Mesenchymal stem cell (in vitro differentiated cells and primary cell): ENCODE data around the gene THOC2.

ENCODE experiments used
- DNase-seq: peaks from one replicate; pipeline ENCODE4 v3.0.0-alpha.2; 2013
- H2AFZ ChIP-seq: one replicate; pipeline ENCODE4 v1.6.1; 2013; ENCODE audit warnings: low read depth, mild to moderate bottlenecking, control low read depth, inconsistent platforms, low read length, moderate library complexity
- H2AK5ac ChIP-seq: 2 replicates; pipeline ENCODE4 v1.6.1; 2013; ENCODE audit warnings: low read length, moderate library complexity, mild to moderate bottlenecking, inconsistent platforms; ENCODE audit not compliant: severe bottlenecking
- H2BK120ac ChIP-seq: one replicate; pipeline ENCODE4 v1.6.1; 2013; ENCODE audit warnings: low read depth, mild to moderate bottlenecking, inconsistent platforms, low read length, moderate library complexity
- H2BK12ac ChIP-seq, 2 experiments: one replicate each; pipeline ENCODE4 v1.6.1; 2013; ENCODE audit warnings: inconsistent platforms in 2 of 2, low read length in 2 of 2, mild to moderate bottlenecking in 2 of 2, moderate library complexity in 2 of 2, control low read depth in 1 of 2
- H2BK15ac ChIP-seq: one replicate; pipeline ENCODE4 v1.6.1; 2013; ENCODE audit warnings: mild to moderate bottlenecking, low read depth, inconsistent platforms; ENCODE audit not compliant: poor library complexity, severe bottlenecking
- H2BK5ac ChIP-seq: 2 replicates; pipeline ENCODE4 v1.6.1; 2013; ENCODE audit warnings: low read depth, mild to moderate bottlenecking, low read length, control low read depth, inconsistent platforms; ENCODE audit not compliant: poor library complexity, severe bottlenecking
- H3K14ac ChIP-seq, 2 experiments: one replicate each; pipeline ENCODE4 v1.6.1; 2013; ENCODE audit warnings: inconsistent platforms in 2 of 2, low read length in 2 of 2, control low read depth in 1 of 2, mild to moderate bottlenecking in 1 of 2, moderate library complexity in 1 of 2
- H3K18ac ChIP-seq, 2 experiments: one replicate each; pipeline ENCODE4 v1.6.1; 2013; ENCODE audit warnings: inconsistent platforms in 2 of 2, low read length in 2 of 2, control low read depth in 1 of 2, low read depth in 1 of 2, mild to moderate bottlenecking in 1 of 2
- H3K23ac ChIP-seq, 2 experiments: one replicate each; pipeline ENCODE4 v1.6.1; 2013; ENCODE audit warnings: inconsistent platforms in 2 of 2, low read length in 2 of 2, mild to moderate bottlenecking in 2 of 2, moderate library complexity in 2 of 2, control low read depth in 1 of 2
- H3K27ac ChIP-seq: 2 replicates; pipeline ENCODE4 v1.5.1; 2013; ENCODE audit warnings: mild to moderate bottlenecking, moderate library complexity, low read length, control low read depth, inconsistent platforms; ENCODE audit not compliant: poor library complexity, severe bottlenecking
- H3K27me3 ChIP-seq, 2 experiments: 2 replicates each; pipeline versions ENCODE4 v1.6.1 to v1.7.0; 2013; ENCODE audit warnings: low read length in 2 of 2, mild to moderate bottlenecking in 2 of 2, moderate library complexity in 2 of 2, control low read depth in 1 of 2, inconsistent platforms in 1 of 2; ENCODE audit not compliant: control insufficient read depth in 1 of 2, insufficient read depth in 1 of 2
- H3K36me3 ChIP-seq, 2 experiments: 2 replicates each; pipeline versions ENCODE4 v1.6.1 to v1.7.0; 2013; ENCODE audit warnings: low read length in 2 of 2, control low read depth in 1 of 2, inconsistent platforms in 1 of 2, low read depth in 1 of 2, mild to moderate bottlenecking in 1 of 2; ENCODE audit not compliant: insufficient read depth in 2 of 2, control insufficient read depth in 1 of 2
- H3K4ac ChIP-seq, 2 experiments: one replicate each; pipeline ENCODE4 v1.6.1; 2013; ENCODE audit warnings: inconsistent platforms in 2 of 2, low read length in 2 of 2, mild to moderate bottlenecking in 2 of 2, moderate library complexity in 2 of 2, control low read depth in 1 of 2, low read depth in 1 of 2
- H3K4me1 ChIP-seq: 2 replicates; pipeline ENCODE4 v1.6.1; 2013; ENCODE audit warnings: low read depth, low read length, control low read depth; ENCODE audit not compliant: control insufficient read depth, insufficient read depth
- H3K4me2 ChIP-seq: 2 replicates; pipeline ENCODE4 v1.6.1; 2013; ENCODE audit warnings: low read length, mild to moderate bottlenecking, inconsistent platforms; ENCODE audit not compliant: poor library complexity, severe bottlenecking
- H3K4me3 ChIP-seq, 2 experiments: 2 replicates each; pipeline versions ENCODE4 v1.5.1 to v1.7.0; 2013; ENCODE audit warnings: low read length in 2 of 2, mild to moderate bottlenecking in 2 of 2, control low read depth in 1 of 2, low read depth in 1 of 2; ENCODE audit not compliant: insufficient read depth in 1 of 2
- H3K79me1 ChIP-seq: replicated peaks from 2 replicates; pipeline ENCODE4 v1.6.1; 2013; ENCODE audit warnings: mild to moderate bottlenecking, control low read depth, low read length, inconsistent platforms; ENCODE audit not compliant: poor library complexity, severe bottlenecking
- H3K9ac ChIP-seq: 2 replicates; pipeline ENCODE4 v1.7.0; 2013; ENCODE audit warnings: mild to moderate bottlenecking, low read length, moderate library complexity
- H3K9me3 ChIP-seq: 2 replicates; pipeline ENCODE4 v1.7.0; 2013; ENCODE audit warnings: mild to moderate bottlenecking, low read length; ENCODE audit not compliant: control insufficient read depth
- H4K8ac ChIP-seq: one replicate; pipeline ENCODE4 v1.6.1; 2013; ENCODE audit warnings: inconsistent platforms, mild to moderate bottlenecking, low read length, moderate library complexity
- H4K91ac ChIP-seq: one replicate; pipeline ENCODE4 v1.6.1; 2013; ENCODE audit warnings: mild to moderate bottlenecking, low read length, inconsistent platforms
- WGBS: methylation state at CpG from one replicate; pipeline ENCODE4 v1.1.7; 2013; ENCODE audit warnings: mixed read lengths; 5-methylcytosine and 5-hydroxymethylcytosine counted together

The THOC2 gene

DNA sequence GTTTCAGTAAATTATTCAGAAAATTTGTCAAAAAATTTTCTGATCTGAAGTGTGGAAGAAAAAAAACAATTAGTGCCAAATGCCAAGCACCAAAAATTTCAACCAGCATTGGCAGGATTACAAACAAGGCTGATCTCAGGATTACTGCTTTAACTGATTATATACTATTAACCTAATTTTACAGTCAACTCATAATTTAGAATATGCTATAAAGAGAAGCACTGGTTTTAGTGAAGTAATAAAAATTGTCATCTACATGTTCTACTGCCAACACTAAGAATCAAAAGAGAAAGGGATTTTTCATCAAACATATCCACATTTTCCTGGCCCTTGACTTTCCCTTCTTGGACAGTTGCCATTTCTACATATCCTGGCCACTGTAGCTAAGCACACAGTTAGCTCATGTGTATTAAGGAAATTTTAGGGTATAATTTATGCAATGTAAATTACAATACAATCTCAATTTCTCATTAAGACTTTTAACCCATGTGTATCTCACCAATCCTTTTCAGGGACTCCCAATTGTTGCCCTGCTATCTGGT, 33.8 kb downstream of the THOC2 start:
- no peaks in the 10 kb centered on the region for H3K79me1 ChIP-seq

DNA sequence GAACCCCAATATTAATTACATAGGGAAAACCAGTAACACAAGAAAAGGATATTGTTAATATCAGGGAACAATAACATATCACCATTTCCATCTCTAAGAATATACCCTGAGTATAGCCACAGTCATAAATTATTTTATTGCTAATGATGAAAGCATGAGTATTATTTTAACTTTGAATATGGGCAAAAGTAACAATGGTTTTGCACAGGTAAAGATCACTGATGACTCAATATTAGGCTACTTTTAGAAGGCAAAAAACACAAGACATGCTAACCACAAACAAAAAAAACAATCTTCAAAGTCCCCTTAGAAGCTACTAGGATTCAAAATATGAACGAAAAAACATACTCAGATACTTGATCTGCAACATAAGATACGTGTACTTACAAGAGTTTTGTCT, 36.5 kb downstream of the THOC2 start:
- Histone ChIP-seq H3K36me3 (peaks cover 0 to 25% of the 10 kb centered on the region in 2 experiments), H3K18ac (no peak overlapping the region), H3K27me3 (no peaks in the 10 kb centered on the region), H4K8ac (no peak overlapping the region), H2BK15ac (no peak overlapping the region), H3K23ac (no peak overlapping the region), H3K9ac (no peak overlapping the region), H2BK120ac (no peak overlapping the region), H4K91ac (no peak overlapping the region), H2BK5ac (no peak overlapping the region), H3K79me1 (peaks cover 3% of the 10 kb centered on the region), H2AK5ac (no peak overlapping the region), H3K27ac (no peak overlapping the region), H2AFZ (no peak overlapping the region), H2BK12ac (no peak overlapping the region), H3K4me1 (no peaks in the 10 kb centered on the region), H3K14ac (no peak overlapping the region), H3K4me2 (no peak overlapping the region), H3K9me3 (no peaks in the 10 kb centered on the region), H3K4me3 (no peak overlapping the region), H3K4ac (no peak overlapping the region)
- no peak for DNase-seq
- 100% methylated on average over 1 of the region's 2 CpGs for WGBS

More for the DNA sequence above, 33.8 kb downstream of the THOC2 start:
- no peak overlapping the region for H2BK15ac ChIP-seq
- no peak overlapping the region for H2BK120ac ChIP-seq
- no peak overlapping the region for H3K18ac ChIP-seq
- DNase-seq, result peak; percentile 2
- no peak overlapping the region for H3K4me3 ChIP-seq
- H3K27ac ChIP-seq, result no peak overlapping the region
- peaks cover 0 to 10% of the 10 kb centered on the region in 2 experiments for H3K36me3 ChIP-seq
- H2AK5ac ChIP-seq, result no peak overlapping the region
- H3K27me3 ChIP-seq, result no peaks in the 10 kb centered on the region
- H3K23ac ChIP-seq, result no peak overlapping the region
- no peak overlapping the region for H4K8ac ChIP-seq
- no peak overlapping the region for H3K14ac ChIP-seq
- H3K4me1 ChIP-seq, result no peaks in the 10 kb centered on the region
- no peak overlapping the region for H3K4me2 ChIP-seq
- no peak overlapping the region for H3K9ac ChIP-seq
- no peak overlapping the region for H3K4ac ChIP-seq
- H2BK12ac ChIP-seq, result no peak overlapping the region
- H4K91ac ChIP-seq, result no peak overlapping the region
- no peak overlapping the region for H2AFZ ChIP-seq
- H2BK5ac ChIP-seq, result no peak overlapping the region
- H3K9me3 ChIP-seq, result no peaks in the 10 kb centered on the region

DNA sequence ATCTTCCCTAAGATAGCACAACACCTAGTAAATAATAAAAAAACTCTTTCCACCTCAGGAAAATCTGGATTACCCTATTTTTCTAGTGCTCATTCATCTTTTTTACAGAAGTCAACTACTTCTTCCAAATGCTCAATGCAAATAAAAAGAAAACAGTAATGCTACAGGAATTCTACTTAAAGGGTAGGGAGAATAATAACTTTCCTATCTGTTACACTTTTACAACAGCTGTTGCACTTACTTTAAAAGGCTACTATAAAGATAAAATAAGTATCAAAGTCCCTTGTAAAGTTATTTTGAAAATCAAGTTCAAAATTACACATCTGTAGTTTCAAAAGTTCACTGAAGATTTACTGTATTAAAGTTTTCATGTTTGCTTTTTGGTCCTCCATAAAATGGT, 37.6 kb downstream of the THOC2 start:
- Histone ChIP-seq H3K79me1 (peaks cover 3% of the 10 kb centered on the region), H3K4me3 (no peak overlapping the region), H3K9ac (no peak overlapping the region), H4K91ac (no peak overlapping the region), H3K18ac (no peak overlapping the region), H2BK120ac (no peak overlapping the region), H3K23ac (no peak overlapping the region), H3K36me3 (peaks cover 0 to 24% of the 10 kb centered on the region in 2 experiments), H3K27ac (no peak overlapping the region), H3K4ac (no peak overlapping the region), H2BK5ac (no peak overlapping the region), H2AFZ (no peak overlapping the region), H3K27me3 (no peaks in the 10 kb centered on the region), H3K4me1 (no peaks in the 10 kb centered on the region), H3K14ac (no peak overlapping the region), H2BK15ac (no peak overlapping the region), H4K8ac (no peak overlapping the region), H3K4me2 (no peak overlapping the region), H2BK12ac (no peak overlapping the region), H2AK5ac (no peak overlapping the region), H3K9me3 (no peaks in the 10 kb centered on the region)
- no peak for DNase-seq

DNA sequence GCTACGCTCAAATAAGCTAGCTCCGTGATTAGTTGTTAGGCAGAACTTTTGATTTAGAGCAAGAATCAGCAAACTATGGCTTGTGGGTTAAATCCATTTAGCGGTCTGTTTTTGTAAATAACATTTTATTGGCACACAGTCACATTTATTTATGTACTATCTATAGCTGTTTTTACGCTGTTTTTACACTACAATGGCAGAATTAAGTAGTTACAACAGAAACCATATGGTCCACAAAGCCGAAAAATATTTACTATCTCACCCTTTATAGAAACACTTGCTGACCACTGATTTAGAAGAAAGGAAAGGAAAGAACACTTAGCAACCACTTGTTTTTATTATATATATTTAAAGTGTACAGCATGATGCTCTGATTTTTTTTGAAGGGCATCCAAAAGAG, 41.1 kb downstream of the THOC2 start:
- H4K8ac ChIP-seq, result no peak overlapping the region
- H3K79me1 ChIP-seq, result peaks cover 3% of the 10 kb centered on the region
- H4K91ac ChIP-seq, result no peak overlapping the region
- H3K9ac ChIP-seq, result no peak overlapping the region
- H3K18ac ChIP-seq, result no peak overlapping the region
- H2BK120ac ChIP-seq, result no peak overlapping the region
- no peak overlapping the region for H2BK12ac ChIP-seq
- no peak overlapping the region for H3K27ac ChIP-seq
- H3K4me1 ChIP-seq, result no peaks in the 10 kb centered on the region
- H3K23ac ChIP-seq, result no peak overlapping the region
- no peak overlapping the region for H2AFZ ChIP-seq
- H3K27me3 ChIP-seq, result no peaks in the 10 kb centered on the region
- no peak overlapping the region for H2AK5ac ChIP-seq
- 100% methylated on average over 1 of the region's 5 CpGs for WGBS
- no peaks in the 10 kb centered on the region for H3K9me3 ChIP-seq
- H3K4me2 ChIP-seq, result no peak overlapping the region
- peaks cover 0 to 37% of the 10 kb centered on the region in 2 experiments for H3K36me3 ChIP-seq
- no peak overlapping the region for H2BK5ac ChIP-seq
- no peak overlapping the region for H3K4ac ChIP-seq
- no peak for DNase-seq
- no peak overlapping the region for H3K4me3 ChIP-seq
- no peak overlapping the region for H3K14ac ChIP-seq
- no peak overlapping the region for H2BK15ac ChIP-seq
